HuH-7.5 (cell line): ENCODE measurements around the gene ONECUT3.

ENCODE experiments used
- DNase-seq: peaks from one replicate; pipeline ENCODE4 v3.0.0; 2011; ENCODE audit warnings: low spot score

The ONECUT3 gene

GRCh38 chr19:1768248-1768647 lies 14.9 kb downstream of the ONECUT3 start:
- no peak for DNase-seq

GRCh38 chr19:1768918-1769644 lies 15.8 kb downstream of the ONECUT3 start:
- no peak for DNase-seq

- no peak for DNase-seq
Observed at GRCh38 chr19:1769645-1769985, 16.3 kb downstream of the ONECUT3 start.

- DNase-seq, result no peak
Observed at GRCh38 chr19:1770866-1771576, 17.7 kb downstream of the ONECUT3 start.

GRCh38 chr19:1773184-1773583 lies 19.9 kb downstream of the ONECUT3 start:
- DNase-seq, result no peak

- peak; percentile 83 for DNase-seq
Observed at GRCh38 chr19:1774989-1775772, 21.9 kb downstream of the ONECUT3 start.

- DNase-seq, result no peak
Observed at GRCh38 chr19:1775951-1776605, 22.8 kb downstream of the ONECUT3 start.

- no peak for DNase-seq
Observed at GRCh38 chr19:1776606-1777147, 23.4 kb downstream of the ONECUT3 start.

GRCh38 chr19:1777149-1777548 lies 23.8 kb downstream of the ONECUT3 start:
- no peak for DNase-seq

GRCh38 chr19:1779574-1779973 lies 26.3 kb downstream of the ONECUT3 start:
- DNase-seq, result no peak

GRCh38 chr19:1780272-1780958 lies 27.1 kb downstream of the ONECUT3 start:
- no peak for DNase-seq

GRCh38 chr19:1782521-1782920 lies 29.2 kb downstream of the ONECUT3 start:
- DNase-seq, result no peak

GRCh38 chr19:1783354-1783753 lies 30.0 kb downstream of the ONECUT3 start:
- DNase-seq, result no peak

- no peak for DNase-seq
Observed at GRCh38 chr19:1783874-1784273, 30.6 kb downstream of the ONECUT3 start.

- DNase-seq, result no peak
Observed at GRCh38 chr19:1785310-1785709, 32.0 kb downstream of the ONECUT3 start.

- no peak for DNase-seq
Observed at GRCh38 chr19:1786668-1787067, 33.4 kb downstream of the ONECUT3 start.

GRCh38 chr19:1787116-1787515 lies 33.8 kb downstream of the ONECUT3 start:
- no peak for DNase-seq

GRCh38 chr19:1789261-1790041 lies 36.1 kb downstream of the ONECUT3 start:
- DNase-seq, result no peak

- no peak for DNase-seq
Observed at GRCh38 chr19:1790054-1790792, 36.9 kb downstream of the ONECUT3 start.

GRCh38 chr19:1791879-1792278 lies 38.6 kb downstream of the ONECUT3 start:
- no peak for DNase-seq
